Erythroblast (primary cell): ENCODE measurements around the gene ERFL.

Experiments
- GATA1 ChIP-seq: IDR thresholded peaks from 2 replicates; pipeline ENCODE4 v1.6.1; 2011; ENCODE audit warnings: low read depth, mild to moderate bottlenecking, control low read depth, low read length, moderate library complexity
- POLR2A ChIP-seq: IDR thresholded peaks from 2 replicates; pipeline ENCODE4 v1.6.1; 2011; ENCODE audit warnings: mild to moderate bottlenecking, low read length

- TF ChIP-seq POLR2A (no peak), GATA1 (no peak)
These were observed 59.3 kb downstream of the ERFL start for GRCh38 chr19:41868989-41869300.
